ENCODE measurements around the gene XRCC5.
"Not testable (repeated sequence)": the region's sequence is repeated elsewhere in the genome, so short reads cannot be mapped to it uniquely, and the experiment has no call there.

Gene XRCC5

DNA sequence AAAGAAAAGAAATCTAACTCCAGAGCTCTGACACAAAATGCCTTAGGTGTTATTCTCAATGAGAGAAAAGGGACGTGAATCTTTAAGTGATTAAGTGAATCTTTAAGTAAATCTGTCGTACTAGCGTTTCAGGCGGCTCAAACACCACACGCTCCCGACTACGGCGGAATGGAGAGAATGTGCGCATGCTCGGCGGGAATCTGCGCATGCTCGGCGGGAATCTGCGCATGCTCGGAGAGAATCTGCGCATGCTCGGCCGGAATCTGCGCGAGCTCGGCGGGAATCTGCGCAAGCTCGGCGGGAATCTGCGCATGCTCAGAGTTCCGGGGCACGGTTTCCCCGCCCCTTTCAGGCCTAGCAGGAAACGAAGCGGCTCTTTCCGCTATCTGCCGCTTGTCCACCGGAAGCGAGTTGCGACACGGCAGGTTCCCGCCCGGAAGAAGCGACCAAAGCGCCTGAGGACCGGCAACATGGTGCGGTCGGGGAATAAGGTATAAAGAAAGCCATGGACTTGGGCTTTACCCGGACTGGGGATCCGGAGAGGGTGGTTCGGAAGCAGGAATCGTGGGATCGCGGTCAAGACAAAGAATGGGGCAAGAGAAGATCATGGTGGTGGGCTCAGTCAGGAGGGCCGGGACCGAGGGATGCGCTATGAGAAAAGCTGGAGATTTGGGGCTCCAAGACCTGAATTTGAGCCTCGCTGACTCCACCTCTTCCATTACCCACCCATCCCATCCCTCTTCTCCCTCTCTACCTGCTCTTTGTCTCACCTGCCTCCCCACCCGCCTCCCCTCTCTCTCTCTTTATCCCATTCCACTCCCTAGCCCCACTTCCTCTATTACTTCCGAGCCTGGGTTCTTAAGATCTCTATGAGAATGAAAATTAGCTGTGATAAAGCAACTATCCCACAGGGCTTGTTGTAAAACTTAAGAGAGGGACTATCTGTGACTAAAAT, at the start of gene XRCC5:
Gene XRCC5 (plus strand): TSS at position 382 of the 955 bp plus-strand sequence. CDS start 89 bp downstream, at position 471.
- DNase-seq (ENCODE audit: low read depth in 2 of 2), result peak; percentile 93 to 96

DNA sequence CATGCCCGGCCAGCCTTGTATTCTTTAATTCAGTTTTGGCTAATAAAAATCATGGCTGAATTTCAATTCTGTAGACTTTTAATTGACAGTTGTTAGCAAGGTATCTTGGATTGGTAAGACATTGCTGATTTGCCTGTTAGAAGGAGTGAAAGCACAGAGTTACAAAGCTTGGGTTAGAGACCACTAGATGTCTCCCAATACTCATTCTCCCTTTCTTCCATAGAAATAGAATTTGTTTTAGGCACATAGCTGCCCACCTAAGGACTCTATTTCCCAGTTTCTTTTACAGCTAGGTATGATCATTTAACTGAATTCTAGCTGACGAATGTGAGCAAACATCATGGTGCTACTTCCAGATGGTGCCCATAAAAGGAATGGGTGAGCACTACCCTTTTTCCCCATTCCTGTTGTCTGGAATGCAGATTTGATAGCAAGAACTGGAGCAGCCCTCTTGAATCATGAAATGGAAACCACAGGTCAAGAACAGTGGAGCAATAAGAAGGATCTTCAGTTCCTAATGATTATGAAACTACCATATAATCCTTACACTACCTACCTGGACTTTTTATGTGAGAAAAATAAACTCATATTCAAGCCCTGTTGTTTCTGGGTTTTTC, 45.0 kb upstream of the XRCC5 start:
- no peak for DNase-seq (ENCODE audit: low read depth in 2 of 2)

- DNase-seq (ENCODE audit: low read depth in 2 of 2), result no peak
These were observed 44.5 kb upstream of the XRCC5 start for GRCh38 chr2:216064665-216065064.

DNA sequence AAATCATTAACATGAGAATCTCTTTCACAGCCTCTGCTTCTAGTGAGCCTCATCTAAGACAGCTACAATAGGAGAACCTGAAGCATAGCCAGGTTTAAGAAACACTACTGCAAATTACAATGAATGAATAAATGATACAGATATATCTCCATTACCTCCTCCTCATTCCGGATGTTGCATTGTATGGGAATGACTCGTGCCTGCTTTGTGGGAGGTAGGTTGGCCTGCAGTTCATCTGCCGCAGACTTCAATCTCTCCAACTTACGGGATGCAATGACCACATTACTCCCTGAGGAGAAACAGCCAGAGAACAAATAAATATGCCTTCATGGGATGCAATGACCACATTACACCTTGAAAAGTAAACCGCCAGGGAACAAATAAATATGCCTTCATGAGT, 42.9 kb upstream of the XRCC5 start:
- no peak for DNase-seq (ENCODE audit: low read depth in 2 of 2)

GRCh38 chr2:216069028-216069427, 40.1 kb upstream of the XRCC5 start:
- no peak for DNase-seq (ENCODE audit: low read depth in 2 of 2)

DNA sequence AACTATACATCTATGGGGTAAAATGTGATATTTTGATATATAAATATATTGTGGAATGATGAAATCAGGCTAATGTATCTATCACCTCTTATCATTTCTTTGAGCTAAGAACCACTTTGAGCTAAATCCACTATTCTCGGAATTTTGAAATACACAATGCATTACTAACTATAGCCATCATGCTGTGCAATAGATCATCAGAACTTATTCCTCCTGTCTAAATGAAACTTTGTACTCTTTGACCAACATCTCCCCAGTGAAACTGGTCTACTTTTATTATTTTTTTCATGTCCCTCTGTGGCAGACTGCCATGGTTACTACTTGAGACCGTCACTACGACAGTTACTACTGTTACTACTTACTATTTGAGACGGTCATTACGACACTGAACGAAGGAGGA, 39.0 kb upstream of the XRCC5 start:
- DNase-seq (ENCODE audit: low read depth in 2 of 2), result no peak

- DNase-seq (ENCODE audit: low read depth in 2 of 2), result no peak
These were observed 37.9 kb upstream of the XRCC5 start for GRCh38 chr2:216071111-216071851.

GRCh38 chr2:216072473-216072872, 36.7 kb upstream of the XRCC5 start:
- DNase-seq (ENCODE audit: low read depth in 2 of 2), result no peak

GRCh38 chr2:216073773-216074172, 35.4 kb upstream of the XRCC5 start:
- no peak for DNase-seq (ENCODE audit: low read depth in 2 of 2)

DNA sequence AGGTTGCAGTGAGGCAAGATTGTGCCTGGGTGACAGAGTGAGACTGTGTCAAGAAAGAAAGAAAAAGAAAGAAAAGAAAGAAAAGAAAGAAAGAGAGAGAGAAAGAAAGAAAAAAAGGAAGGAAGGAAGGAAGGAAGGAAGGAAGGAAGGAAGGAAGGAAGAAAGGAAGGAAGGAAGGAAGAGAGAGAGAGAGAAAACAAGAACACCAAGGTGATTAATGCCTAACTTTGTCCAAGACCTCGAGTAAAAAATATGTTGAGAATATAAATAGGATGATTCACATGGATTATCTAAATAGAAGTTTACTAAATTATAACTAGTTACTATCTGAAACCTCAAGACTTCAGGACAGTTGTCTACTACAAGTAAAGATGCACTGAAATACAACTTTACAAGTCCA, 34.8 kb upstream of the XRCC5 start:
- no peak for DNase-seq (ENCODE audit: low read depth in 2 of 2)

DNA sequence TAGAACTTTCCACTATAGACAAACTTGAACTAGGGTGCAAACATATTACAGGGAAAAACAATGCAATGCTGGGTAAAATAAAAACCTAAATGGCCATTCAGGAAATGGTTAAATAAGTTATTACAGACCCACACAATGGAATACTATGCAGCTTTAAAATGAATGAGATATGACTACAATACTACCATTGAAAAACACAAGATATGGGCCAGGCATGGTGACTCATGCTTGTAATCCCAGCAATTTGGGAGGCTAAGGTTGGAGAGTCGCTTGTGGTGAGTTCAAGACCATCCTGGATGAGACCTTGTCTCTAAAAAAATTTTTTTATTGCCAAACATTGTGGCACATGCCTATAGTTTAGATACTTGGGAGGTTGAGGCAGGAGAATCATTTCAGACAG, 34.4 kb upstream of the XRCC5 start:
- no peak for DNase-seq (ENCODE audit: low read depth in 2 of 2)

GRCh38 chr2:216075510-216076485, 33.4 kb upstream of the XRCC5 start:
- no peak for DNase-seq (ENCODE audit: low read depth in 2 of 2)

- DNase-seq (ENCODE audit: low read depth in 2 of 2), result no peak
These were observed 30.4 kb upstream of the XRCC5 start for GRCh38 chr2:216078776-216079175.

GRCh38 chr2:216080048-216080447, 29.1 kb upstream of the XRCC5 start:
- not testable (repeated sequence) for DNase-seq (ENCODE audit: low read depth in 2 of 2)

DNA sequence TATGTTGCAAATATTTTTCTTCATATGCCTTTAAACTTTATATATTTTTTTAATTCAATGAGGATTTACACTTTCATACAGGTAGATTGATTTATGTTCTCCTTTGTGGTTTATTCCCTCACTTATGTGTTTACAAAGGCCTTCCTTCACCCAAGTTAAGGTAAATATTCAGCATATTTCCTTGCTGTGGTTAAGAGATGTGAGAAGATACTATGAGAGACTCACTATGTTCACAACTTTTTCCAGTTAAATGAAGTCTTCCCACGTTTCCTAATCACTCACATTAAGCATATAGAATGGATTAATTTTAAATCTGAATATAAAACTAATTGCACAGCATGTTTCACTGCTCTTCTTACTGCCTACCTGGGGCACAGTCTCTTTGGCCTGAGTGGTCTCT, 28.1 kb upstream of the XRCC5 start:
- no peak for DNase-seq (ENCODE audit: low read depth in 2 of 2)

DNA sequence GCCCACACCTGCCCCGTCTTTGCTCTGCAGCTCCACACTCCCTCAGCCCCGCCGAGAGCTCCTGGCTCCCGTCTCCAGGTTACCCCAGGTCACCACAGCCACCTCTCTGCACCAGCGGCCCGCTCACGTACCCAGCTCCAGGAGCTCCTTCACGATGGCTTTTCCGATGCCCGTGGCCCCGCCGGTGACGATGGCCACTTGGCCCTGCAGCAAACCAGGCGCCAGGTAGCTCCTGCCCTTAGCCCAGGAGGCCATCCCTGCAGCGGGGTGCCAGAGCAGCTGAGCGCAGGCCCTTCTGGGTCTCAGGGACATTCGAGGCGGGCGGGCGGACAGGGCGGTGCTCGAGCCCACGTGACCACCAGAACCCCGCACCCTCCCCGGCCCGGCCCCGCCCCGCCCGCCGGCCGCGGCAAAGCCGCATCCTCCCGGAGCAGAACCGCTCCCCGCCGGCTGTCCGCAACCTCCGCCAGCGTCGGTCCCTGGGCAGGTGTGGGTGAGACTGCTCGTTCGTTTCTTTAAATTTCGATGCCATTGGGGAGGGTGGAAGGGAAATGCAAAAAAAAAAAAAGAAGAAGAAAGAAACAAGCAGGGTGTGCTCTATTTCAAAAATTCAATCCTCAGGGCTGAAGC, 27.5 kb upstream of the XRCC5 start, which contains the start of the genes PECR and TMEM169:
Gene PECR (minus strand): TSS at position 323 of the 630 bp plus-strand sequence. CDS start 68 bp downstream, at position 255.
Gene TMEM169 (plus strand): TSS at position 433 of the 630 bp plus-strand sequence. CDS start 14,045 bp downstream, outside the sequence.
- peak; percentile 39 to 49 for DNase-seq (ENCODE audit: low read depth in 2 of 2)

- DNase-seq (ENCODE audit: low read depth in 2 of 2), result no peak
These were observed 26.9 kb upstream of the XRCC5 start for GRCh38 chr2:216082117-216082711.

DNA sequence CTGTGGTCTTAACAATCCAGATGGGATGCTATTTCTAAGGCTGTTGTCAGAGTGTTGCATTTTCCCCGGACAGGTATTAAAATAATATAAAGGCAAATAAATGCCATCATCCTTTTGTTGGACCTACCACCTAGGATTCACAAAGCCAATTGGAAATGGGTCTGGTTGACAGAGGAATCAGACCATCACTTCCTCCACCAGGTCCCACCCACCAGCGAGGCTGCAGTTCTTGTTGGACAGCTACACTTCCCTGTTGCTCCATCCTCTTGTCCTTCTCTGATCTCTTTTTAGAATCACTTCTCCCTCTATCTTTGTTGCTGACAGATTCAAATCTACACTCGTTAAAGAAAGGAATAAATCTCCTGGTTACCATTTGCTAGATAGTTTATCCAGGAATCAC, 26.3 kb upstream of the XRCC5 start:
- no peak for DNase-seq (ENCODE audit: low read depth in 2 of 2)

DNA sequence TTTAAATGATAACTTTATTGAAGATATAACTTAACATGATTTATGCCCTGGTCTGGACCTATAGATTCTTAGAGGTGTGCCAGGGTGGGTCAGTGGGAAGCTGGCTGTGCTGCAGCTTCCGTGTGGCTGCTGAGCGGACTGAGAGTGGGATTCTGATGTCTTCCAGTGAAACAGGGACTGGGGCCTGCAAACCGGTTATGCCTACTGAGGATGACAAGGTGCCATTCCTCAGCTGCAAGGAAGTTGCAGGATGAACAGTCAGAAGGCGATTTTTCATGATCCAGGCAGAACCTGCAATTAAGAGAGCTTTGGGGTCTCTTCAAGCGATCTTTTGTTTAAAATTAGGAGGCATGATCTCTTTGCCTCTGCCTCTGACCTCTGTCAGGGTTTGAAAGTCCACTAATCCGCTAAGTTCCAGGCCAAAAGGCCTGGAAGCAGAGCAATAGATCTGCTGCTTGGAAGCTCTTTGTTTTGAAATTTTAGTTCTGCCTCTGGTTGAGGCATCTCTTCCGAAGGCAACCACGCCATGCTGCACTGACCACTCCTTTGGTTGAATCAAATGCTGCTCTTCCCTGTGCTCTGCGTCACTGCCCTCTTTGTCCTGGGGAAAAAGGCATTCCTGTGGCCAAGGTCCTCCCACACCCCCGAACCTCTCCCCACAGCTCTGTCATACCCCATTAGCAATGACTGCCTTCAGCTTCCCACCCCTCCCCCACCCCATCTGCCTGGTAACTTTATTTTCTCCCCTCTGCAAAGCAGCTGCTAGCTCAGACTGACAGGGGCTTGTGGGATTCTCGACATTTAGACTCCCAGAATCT, 25.5 kb upstream of the XRCC5 start:
- DNase-seq (ENCODE audit: low read depth in 2 of 2), result no peak
